ENCODE results near the gene PMVK. TPM values are rescaled to one million over a fixed set of nuclear protein-coding genes. Genes with fewer than 3 reads are reported as not detected.

Gene PMVK
- total RNA-seq, 1 donor from 2014 or later: 15.6 TPM

DNA sequence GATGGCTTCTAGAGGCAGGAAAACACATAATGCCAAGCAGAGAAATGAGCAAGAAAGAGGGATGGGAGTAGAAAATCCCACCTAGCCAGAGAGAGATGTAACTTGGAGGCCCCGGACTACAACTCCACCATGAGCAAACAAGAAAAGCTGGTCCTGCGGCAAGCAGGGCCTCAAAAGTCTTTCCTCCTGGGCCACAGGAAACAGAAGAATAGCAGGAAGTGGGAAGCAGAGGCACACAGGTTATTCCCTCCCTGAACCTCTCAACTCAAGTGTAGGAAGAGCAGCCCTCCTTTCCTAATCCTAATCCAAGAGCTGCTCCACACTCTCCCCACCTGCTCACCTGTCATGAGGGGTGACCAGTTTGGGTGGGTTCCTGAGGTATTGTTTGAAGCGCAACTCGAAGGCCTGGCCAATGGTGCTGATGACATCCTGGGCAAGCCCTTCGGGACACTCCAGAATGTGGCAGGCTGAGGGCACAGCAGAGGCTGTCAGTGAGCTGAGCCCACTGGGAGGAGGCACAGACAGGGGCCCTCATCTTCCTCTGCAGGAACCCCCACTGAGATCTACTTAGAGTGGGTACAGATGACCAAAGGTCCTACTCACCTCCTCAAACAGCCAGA is 30.9 kb upstream of the PMVK start:
- H3K79me2 ChIP-seq (ENCODE audit: insufficient read depth, low read length): peaks cover 78% of the 10 kb centered on the region
- peak overlapping the region; percentile 91 for H3K9ac ChIP-seq (ENCODE audit: low read length)
- no peak overlapping the region for H2AFZ ChIP-seq (ENCODE audit: low read depth, low read length)
- Mint-ChIP-seq H3K4me1 (ENCODE audit: low read depth, unreplicated experiment) (peaks cover 38% of the 10 kb centered on the region), H3K36me3 (ENCODE audit: low read depth, unreplicated experiment) (peaks cover 16% of the 10 kb centered on the region), H3K27ac (ENCODE audit: unreplicated experiment) (peak overlapping the region; percentile 11), H3K27me3 (ENCODE audit: low read depth, unreplicated experiment) (no peaks in the 10 kb centered on the region), H3K9me3 (ENCODE audit: unreplicated experiment) (no peaks in the 10 kb centered on the region), H3K4me3 (ENCODE audit: unreplicated experiment) (peak overlapping the region; percentile 93)
- TF ChIP-seq, protein P1, sequence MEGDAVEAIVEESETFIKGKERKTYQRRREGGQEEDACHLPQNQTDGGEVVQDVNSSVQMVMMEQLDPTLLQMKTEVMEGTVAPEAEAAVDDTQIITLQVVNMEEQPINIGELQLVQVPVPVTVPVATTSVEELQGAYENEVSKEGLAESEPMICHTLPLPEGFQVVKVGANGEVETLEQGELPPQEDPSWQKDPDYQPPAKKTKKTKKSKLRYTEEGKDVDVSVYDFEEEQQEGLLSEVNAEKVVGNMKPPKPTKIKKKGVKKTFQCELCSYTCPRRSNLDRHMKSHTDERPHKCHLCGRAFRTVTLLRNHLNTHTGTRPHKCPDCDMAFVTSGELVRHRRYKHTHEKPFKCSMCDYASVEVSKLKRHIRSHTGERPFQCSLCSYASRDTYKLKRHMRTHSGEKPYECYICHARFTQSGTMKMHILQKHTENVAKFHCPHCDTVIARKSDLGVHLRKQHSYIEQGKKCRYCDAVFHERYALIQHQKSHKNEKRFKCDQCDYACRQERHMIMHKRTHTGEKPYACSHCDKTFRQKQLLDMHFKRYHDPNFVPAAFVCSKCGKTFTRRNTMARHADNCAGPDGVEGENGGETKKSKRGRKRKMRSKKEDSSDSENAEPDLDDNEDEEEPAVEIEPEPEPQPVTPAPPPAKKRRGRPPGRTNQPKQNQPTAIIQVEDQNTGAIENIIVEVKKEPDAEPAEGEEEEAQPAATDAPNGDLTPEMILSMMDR (IDR thresholded peaks at IDR 0.05; ENCODE audit: insufficient read depth, low read depth, low read length): no peak
- TF ChIP-seq EZH2 (IDR thresholded peaks at IDR 0.05; ENCODE audit: insufficient read depth, low read length): no peak
- no peak overlapping the region for H3K27ac ChIP-seq (ENCODE audit: low read depth, low read length)
- DNase-seq (ENCODE audit: low read depth): no peak
- H3K36me3 ChIP-seq (ENCODE audit: insufficient read depth, low read length): peaks cover 44% of the 10 kb centered on the region
- no peak overlapping the region for H3K4me3 ChIP-seq (ENCODE audit: insufficient read depth, low read depth, low read length)
- no peaks in the 10 kb centered on the region for H3K27me3 ChIP-seq (ENCODE audit: insufficient read depth, low read length)
- H3K4me2 ChIP-seq (ENCODE audit: low read length): peak overlapping the region; percentile 94
- peaks cover 74% of the 10 kb centered on the region for H4K20me1 ChIP-seq (ENCODE audit: insufficient read depth, low read length)
- peaks cover 41% of the 10 kb centered on the region for H3K4me1 ChIP-seq (ENCODE audit: insufficient read depth, low read length)
- FAIRE-seq: no peak
- H3K9me3 ChIP-seq (ENCODE audit: insufficient read depth, low read depth, low read length): no peaks in the 10 kb centered on the region

- peak overlapping the region; percentile 26 for H3K27ac Mint-ChIP-seq (ENCODE audit: unreplicated experiment)
- H3K4me1 Mint-ChIP-seq (ENCODE audit: low read depth, unreplicated experiment): peaks cover 31% of the 10 kb centered on the region
- Histone ChIP-seq H3K4me2 (ENCODE audit: low read length) (peak overlapping the region; percentile 94), H3K27me3 (ENCODE audit: insufficient read depth, low read length) (no peaks in the 10 kb centered on the region), H4K20me1 (ENCODE audit: insufficient read depth, low read length) (peaks cover 74% of the 10 kb centered on the region), H3K9ac (ENCODE audit: low read length) (no peak overlapping the region), H3K79me2 (ENCODE audit: insufficient read depth, low read length) (peaks cover 74% of the 10 kb centered on the region), H3K36me3 (ENCODE audit: insufficient read depth, low read length) (peaks cover 44% of the 10 kb centered on the region), H3K4me3 (ENCODE audit: insufficient read depth, low read depth, low read length) (no peak overlapping the region), H3K4me1 (ENCODE audit: insufficient read depth, low read length) (peaks cover 32% of the 10 kb centered on the region), H2AFZ (ENCODE audit: low read depth, low read length) (no peak overlapping the region), H3K27ac (ENCODE audit: low read depth, low read length) (no peak overlapping the region), H3K9me3 (ENCODE audit: insufficient read depth, low read depth, low read length) (no peaks in the 10 kb centered on the region)
- H3K36me3 Mint-ChIP-seq (ENCODE audit: low read depth, unreplicated experiment): peaks cover 16% of the 10 kb centered on the region
- FAIRE-seq (no peak), DNase-seq (ENCODE audit: low read depth) (no peak)
- H3K27me3 Mint-ChIP-seq (ENCODE audit: low read depth, unreplicated experiment): no peaks in the 10 kb centered on the region
- TF ChIP-seq EZH2 (IDR thresholded peaks at IDR 0.05; ENCODE audit: insufficient read depth, low read length): no peak
- TF ChIP-seq, protein P1 (IDR thresholded peaks at IDR 0.05; ENCODE audit: insufficient read depth, low read depth, low read length): no peak
- peak overlapping the region; percentile 66 for H3K4me3 Mint-ChIP-seq (ENCODE audit: unreplicated experiment)
- no peaks in the 10 kb centered on the region for H3K9me3 Mint-ChIP-seq (ENCODE audit: unreplicated experiment)
Observed at GRCh38 chr1:154966111-154966510, 29.6 kb upstream of the PMVK start.

DNA sequence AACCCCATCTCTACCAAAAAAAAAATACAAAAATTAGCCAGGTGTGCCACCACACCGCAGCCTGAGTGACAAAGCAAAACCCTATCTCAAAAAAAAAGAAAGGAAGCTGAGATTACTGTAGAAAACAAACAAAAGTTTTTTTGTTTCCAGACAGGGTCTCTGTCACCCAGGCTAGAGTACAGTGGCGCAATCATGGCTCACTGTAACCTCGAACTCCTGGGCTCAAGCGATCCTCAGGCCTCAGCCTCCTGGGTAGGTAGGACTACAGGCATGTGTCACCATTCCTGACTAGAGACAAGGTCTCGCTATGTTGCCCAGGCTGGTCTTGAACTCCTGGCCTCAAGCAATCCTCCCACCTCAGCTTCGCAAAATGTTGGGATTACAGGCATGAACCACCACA is 27.8 kb upstream of the PMVK start:
- H3K27me3 ChIP-seq (ENCODE audit: insufficient read depth, low read length): no peaks in the 10 kb centered on the region
- peaks cover 14% of the 10 kb centered on the region for H3K36me3 Mint-ChIP-seq (ENCODE audit: low read depth, unreplicated experiment)
- H3K4me1 Mint-ChIP-seq (ENCODE audit: low read depth, unreplicated experiment): peaks cover 33% of the 10 kb centered on the region

More for the DNA sequence above, 27.8 kb upstream of the PMVK start:
- TF ChIP-seq, protein P1 (IDR thresholded peaks at IDR 0.05; ENCODE audit: insufficient read depth, low read depth, low read length): no peak
- no peak for TF ChIP-seq EZH2 (IDR thresholded peaks at IDR 0.05; ENCODE audit: insufficient read depth, low read length)
- no peak for DNase-seq (ENCODE audit: low read depth)
- Histone ChIP-seq H2AFZ (ENCODE audit: low read depth, low read length) (no peak overlapping the region), H3K79me2 (ENCODE audit: insufficient read depth, low read length) (peaks cover 72% of the 10 kb centered on the region), H3K9me3 (ENCODE audit: insufficient read depth, low read depth, low read length) (no peaks in the 10 kb centered on the region), H3K4me1 (ENCODE audit: insufficient read depth, low read length) (peaks cover 35% of the 10 kb centered on the region), H4K20me1 (ENCODE audit: insufficient read depth, low read length) (peaks cover 63% of the 10 kb centered on the region), H3K36me3 (ENCODE audit: insufficient read depth, low read length) (peaks cover 44% of the 10 kb centered on the region), H3K27ac (ENCODE audit: low read depth, low read length) (no peak overlapping the region), H3K4me3 (ENCODE audit: insufficient read depth, low read depth, low read length) (no peak overlapping the region), H3K9ac (ENCODE audit: low read length) (peak overlapping the region; percentile 24), H3K4me2 (ENCODE audit: low read length) (no peak overlapping the region)
- no peak overlapping the region for H3K4me3 Mint-ChIP-seq (ENCODE audit: unreplicated experiment)
- H3K27ac Mint-ChIP-seq (ENCODE audit: unreplicated experiment): no peak overlapping the region
- no peak for FAIRE-seq
- H3K9me3 Mint-ChIP-seq (ENCODE audit: unreplicated experiment): no peaks in the 10 kb centered on the region
- H3K27me3 Mint-ChIP-seq (ENCODE audit: low read depth, unreplicated experiment): no peaks in the 10 kb centered on the region

Data from astrocyte (in vitro differentiated cells and primary cell).